Right lobe of liver (tissue), 6 donors: ENCODE measurements around the gene MET. TPM values are rescaled to one million over a fixed set of nuclear protein-coding genes. Genes with fewer than 3 reads are reported as not detected.
"Not testable (repeated sequence)": the region's sequence is repeated elsewhere in the genome, so short reads cannot be mapped to it uniquely, and the experiment has no call there.

Experiments used
- ATAC-seq, 4 donors: fragments of 200-7000 bp; cut with Tn5 transposase; one replicate each; pipeline ENCODE4 v1.9.1; 2020; ENCODE audit warnings: mild to moderate bottlenecking in 4 of 4, moderate library complexity in 4 of 4
- DNase-seq, 3 donors: peaks; one replicate each; pipeline ENCODE4 v3.0.0-alpha.2; 2020
- H3K27ac ChIP-seq, 3 donors: fragments of 200-600 bp; one replicate each; pipeline ENCODE4 v1.8.0; 2022
- H3K27me3 ChIP-seq, 2 donors: fragments of 200-600 bp; one replicate each; pipeline ENCODE4 v1.8.0; 2022
- H3K36me3 ChIP-seq, 4 donors: fragments of 200-600 bp; sonication (generic) in 1 of 4; one replicate each; pipeline versions ENCODE4 v1.5.1 to v1.8.0; 2017 to 2022; ENCODE audit warnings: control low read depth in 1 of 4
- H3K4me1 ChIP-seq, 4 donors: fragments of 200-600 bp; sonication (generic) in 1 of 4; one replicate each; pipeline versions ENCODE4 v1.5.1 to v1.8.0; 2017 to 2022; ENCODE audit warnings: control low read depth in 1 of 4
- H3K4me3 ChIP-seq, 3 donors: fragments of 200-600 bp; one replicate each; pipeline ENCODE4 v1.8.0; 2022
- H3K9me3 ChIP-seq, 4 donors: fragments of 200-600 bp; sonication (generic) in 1 of 4; one replicate each; pipeline versions ENCODE4 v1.5.1 to v1.8.0; 2017 to 2022; ENCODE audit warnings: control low read depth in 1 of 4
- CTCF ChIP-seq, 4 donors: fragments of 200-600 bp in 3 of 4; fragments of 450-650 bp in 1 of 4; IDR thresholded peaks; one replicate each; pipeline versions ENCODE4 v1.5.1 to v1.8.0; 2016 to 2022; ENCODE audit warnings: antibody characterized with exemption in 4 of 4, mild to moderate bottlenecking in 2 of 4
- POLR2A ChIP-seq: fragments of 450-650 bp; IDR thresholded peaks from one replicate; pipeline ENCODE4 v1.6.1; 2017; ENCODE audit warnings: antibody characterized with exemption, mild to moderate bottlenecking
- WGBS: methylation state at CpG from one replicate; pipeline ENCODE4 v1.1.6; 2018; ENCODE audit warnings: low coverage, low lambda C conversion rate; ENCODE audit not compliant: insufficient coverage; ENCODE audit errors: missing lambda C conversion rate; 5-methylcytosine and 5-hydroxymethylcytosine counted together
- intact Hi-C, 2 donors: fragments of 100-400 bp; cut with DNase I; formaldehyde crosslinking; loops; one replicate each; pipeline versions ENCODE4 v1.11.2 to v1.14.1; 2022
- total RNA-seq, 6 experiments: library from RNA; depleted of rRNA in 2 of 6; stranded (reverse); fragments of >200 nt in 2 of 6; fragmentation: NEBNext Ultra II Directional in 3 of 6; extraction: Animal tissue kit (Norgen Biotek cat#: 25700) in 3 of 6; gene quantifications; one replicate each; pipeline versions ENCODE4 v1.1.0 to v1.2.4, GENCODE V29; 2016 to 2023
- donor health status: DM: no; HTN: yes; CAD: no.
- donor health status: DM: no; HTN: no; CAD: no.
- donor health status: DM: no; HTN: no; CAD: no.
- donor health status: DM: no; HTN: yes; CAD: no.
- donor health status: DM: no; HTN: yes; CAD: no.

The MET gene
- total RNA-seq, 6 experiments from 2014 or later = 32.9 to 45.2 (median 37.2) TPM

- Histone ChIP-seq H3K4me1 (no peaks in the 10 kb centered on the region), H3K27ac (no peak overlapping the region), H3K4me3 (no peak overlapping the region), H3K9me3 (no peaks in the 10 kb centered on the region), H3K27me3 (no peaks in the 10 kb centered on the region), H3K36me3 (no peaks in the 10 kb centered on the region)
- ATAC-seq (no peak), DNase-seq (no peak)
- WGBS = 72% methylated on average over 4 of the region's 4 CpGs
- intact Hi-C loops = no loop called here
- TF ChIP-seq CTCF (IDR thresholded peaks at IDR 0.05) = no peak
Observed at GRCh38 chr7:116636997-116637396, 35.0 kb upstream of the MET start.

- H3K27me3 ChIP-seq, H3K27ac ChIP-seq, H3K4me1 ChIP-seq, DNase-seq, H3K4me3 ChIP-seq, ATAC-seq, intact Hi-C loops, H3K9me3 ChIP-seq, H3K36me3 ChIP-seq: not testable (repeated sequence)
- WGBS = no CpG with 5 or more reads among the region's 29 CpGs
Observed at GRCh38 chr7:116638592-116638991, 33.4 kb upstream of the MET start.

GRCh38 chr7:116641551-116642153, 30.3 kb upstream of the MET start:
- no peak for TF ChIP-seq CTCF (IDR thresholded peaks at IDR 0.05)
- TF ChIP-seq POLR2A = no peak
- Histone ChIP-seq H3K9me3 (no peaks in the 10 kb centered on the region), H3K4me1 (no peaks in the 10 kb centered on the region), H3K27ac (no peak overlapping the region), H3K27me3 (no peaks in the 10 kb centered on the region), H3K4me3 (no peak overlapping the region), H3K36me3 (no peaks in the 10 kb centered on the region)
- WGBS = 88% methylated on average over 2 of the region's 2 CpGs
- ATAC-seq (no peak), DNase-seq (no peak)
- intact Hi-C loops = no loop called here

GRCh38 chr7:116643148-116643547, 28.8 kb upstream of the MET start:
- H3K27ac ChIP-seq, H3K4me3 ChIP-seq, intact Hi-C loops, H3K9me3 ChIP-seq, H3K4me1 ChIP-seq, DNase-seq, H3K36me3 ChIP-seq, ATAC-seq, H3K27me3 ChIP-seq: not testable (repeated sequence)
- WGBS = 83% methylated on average over 4 of the region's 4 CpGs

- no peaks in the 10 kb centered on the region for H3K27me3 ChIP-seq
- 77% methylated on average over 3 of the region's 6 CpGs for WGBS
- TF ChIP-seq POLR2A (no peak), CTCF (IDR thresholded peaks at IDR 0.05) (no peak)
- ATAC-seq (no peak), DNase-seq (no peak)
- H3K36me3 ChIP-seq = no peaks in the 10 kb centered on the region
- intact Hi-C loops = no loop called here
- no peaks in the 10 kb centered on the region for H3K4me1 ChIP-seq
- no peak overlapping the region for H3K4me3 ChIP-seq
- H3K27ac ChIP-seq = no peak overlapping the region
- no peaks in the 10 kb centered on the region for H3K9me3 ChIP-seq
Observed at GRCh38 chr7:116644628-116645027, 27.4 kb upstream of the MET start.

- Histone ChIP-seq H3K27ac (no peak overlapping the region), H3K27me3 (no peaks in the 10 kb centered on the region), H3K4me3 (no peak overlapping the region), H3K36me3 (no peaks in the 10 kb centered on the region), H3K4me1 (no peaks in the 10 kb centered on the region), H3K9me3 (no peaks in the 10 kb centered on the region)
- DNase-seq (no peak), ATAC-seq (no peak)
- TF ChIP-seq POLR2A = no peak
- TF ChIP-seq CTCF (IDR thresholded peaks at IDR 0.05) = no peak
- intact Hi-C loops = no loop called here
- 70% methylated on average over 2 of the region's 2 CpGs for WGBS
Observed at GRCh38 chr7:116647290-116647689, 24.7 kb upstream of the MET start.
